Esophagus (tissue), 2 donors: ENCODE results near the gene SPATA33. TPM values are rescaled to one million over a fixed set of nuclear protein-coding genes. Genes with fewer than 3 reads are reported as not detected.
"Not testable (repeated sequence)": the region's sequence is repeated elsewhere in the genome, so short reads cannot be mapped to it uniquely, and the experiment has no call there.

ENCODE experiments used
- H3K27ac ChIP-seq, 2 donors: one replicate each; pipeline ENCODE4 v1.5.1; 2013; ENCODE audit warnings: low read depth in 2 of 2, mild to moderate bottlenecking in 2 of 2, inconsistent platforms in 1 of 2, low read length in 1 of 2, moderate library complexity in 1 of 2
- H3K27me3 ChIP-seq, 2 donors: one replicate each; pipeline ENCODE4 v1.6.1; 2013; ENCODE audit warnings: low read length in 2 of 2, control low read depth in 1 of 2, mild to moderate bottlenecking in 1 of 2; ENCODE audit not compliant: insufficient read depth in 2 of 2, control insufficient read depth in 1 of 2
- H3K36me3 ChIP-seq, 2 donors: one replicate each; pipeline ENCODE4 v1.6.1; 2013; ENCODE audit warnings: low read length in 1 of 2; ENCODE audit not compliant: control insufficient read depth in 2 of 2, insufficient read depth in 2 of 2
- H3K4me1 ChIP-seq, 2 donors: one replicate each; pipeline ENCODE4 v1.6.1; 2013; ENCODE audit warnings: low read length in 1 of 2; ENCODE audit not compliant: control insufficient read depth in 2 of 2, insufficient read depth in 2 of 2
- H3K4me3 ChIP-seq, 2 donors: one replicate each; pipeline ENCODE4 v1.5.1; 2013; ENCODE audit warnings: low read length in 2 of 2, mild to moderate bottlenecking in 2 of 2, low read depth in 1 of 2, moderate library complexity in 1 of 2
- H3K9me3 ChIP-seq, 2 donors: one replicate each; pipeline ENCODE4 v1.6.1; 2013; ENCODE audit warnings: mild to moderate bottlenecking in 2 of 2, low read depth in 1 of 2, low read length in 1 of 2, moderate library complexity in 1 of 2; ENCODE audit not compliant: control insufficient read depth in 2 of 2, insufficient read depth in 1 of 2
- WGBS, 2 donors: extraction: QIAGEN DNeasy Blood & Tissue Kit; methylation state at CpG; one replicate each; pipeline ENCODE4 v1.1.7; 2013; 5-methylcytosine and 5-hydroxymethylcytosine counted together
- polyA plus RNA-seq, 2 donors: library from polyadenylated mRNA; stranded (reverse); fragments of 200-250 nt; gene quantifications; one replicate each; pipeline ENCODE4 v1.2.3, GENCODE V29; 2013
- donor health status: healthy with polysubstance abuse.
- donor health status: Bipolar disorder and iron deficiency.

Gene SPATA33
- polyA plus RNA-seq, 2 donors: 3.5 to 5.4 TPM

DNA sequence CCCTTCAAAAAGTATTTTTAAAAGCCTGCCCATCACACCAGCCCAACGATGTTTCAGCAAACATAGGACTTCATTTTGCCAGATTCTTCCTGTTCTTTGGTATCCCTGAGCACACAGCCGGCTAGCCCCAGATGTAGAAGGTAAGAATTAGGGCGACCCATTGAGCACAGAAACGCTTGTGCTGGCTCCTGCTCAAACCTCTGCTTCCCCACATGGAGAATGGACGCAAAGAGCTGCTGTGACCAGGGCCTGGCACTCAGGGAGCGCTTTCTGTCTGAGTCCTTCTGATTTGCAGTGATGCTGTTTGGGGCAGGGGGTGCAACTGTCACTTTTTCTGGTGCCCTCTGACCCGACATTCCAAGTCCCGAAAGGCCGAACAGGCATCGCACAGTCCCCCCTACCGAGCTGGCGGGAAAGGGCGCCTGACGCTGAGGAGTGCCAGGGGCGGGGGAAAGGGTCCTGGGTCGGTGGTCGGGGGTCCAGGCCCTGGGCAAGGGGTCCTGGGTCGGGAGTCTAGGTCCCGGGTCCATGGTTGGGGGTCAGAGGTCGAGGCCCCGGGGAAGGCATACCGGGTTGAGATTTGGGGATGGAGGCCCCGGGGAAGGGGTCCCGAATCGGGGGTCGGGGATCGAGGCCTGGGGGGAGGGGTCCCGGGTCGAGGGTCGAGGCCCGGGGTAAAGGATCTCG, 1.1 kb upstream of the SPATA33 start:
- Histone ChIP-seq H3K36me3 (peaks cover 0 to 8% of the 10 kb centered on the region in 2 donors), H3K4me3 (peak overlapping the region; percentile 81 to 96), H3K27me3 (no peaks in the 10 kb centered on the region), H3K4me1 (peaks cover 5 to 6% of the 10 kb centered on the region in 2 donors), H3K9me3 (no peaks in the 10 kb centered on the region), H3K27ac (no peak overlapping the region)
- WGBS, 2 donors: 26 to 31% methylated on average over 32 of the region's 32 CpGs

DNA sequence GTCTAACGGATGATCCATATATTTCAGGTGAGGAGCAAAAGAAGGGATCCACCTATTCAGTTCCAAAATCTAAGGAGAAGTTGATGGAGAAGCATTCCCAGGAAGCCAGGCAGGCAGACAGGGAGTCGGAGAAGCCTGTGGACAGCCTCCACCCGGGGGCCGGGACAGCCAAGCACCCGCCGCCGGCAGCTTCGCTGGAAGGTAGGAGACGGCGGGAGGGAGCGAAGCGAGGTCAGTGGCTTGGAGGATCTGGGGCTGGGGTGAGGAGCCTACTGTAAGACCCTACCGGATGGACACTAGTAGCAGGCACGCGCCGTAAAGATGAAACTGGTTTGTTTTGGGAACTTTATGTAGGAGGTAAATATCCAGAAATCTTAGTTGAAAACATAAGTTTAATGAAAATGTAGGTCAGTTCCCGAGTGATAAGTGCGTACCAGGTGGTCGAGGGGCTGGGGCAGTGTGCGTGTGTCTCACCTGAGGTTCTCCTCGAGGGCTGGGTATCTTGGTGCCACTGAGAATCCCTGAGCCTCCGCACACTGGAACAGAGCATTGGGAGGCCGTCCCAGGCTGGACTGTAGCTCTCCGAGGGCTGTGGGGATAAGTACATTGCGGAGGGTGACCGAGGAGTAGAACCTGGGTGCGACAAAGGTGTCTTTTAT, 714 bp downstream of the SPATA33 start:
- H3K27ac ChIP-seq: peak overlapping the region; percentile 89 to 93
- 14 to 15% methylated on average over 27 of the region's 27 CpGs for WGBS, 2 donors
- H3K36me3 ChIP-seq: peaks cover 0 to 2% of the 10 kb centered on the region in 2 donors

DNA sequence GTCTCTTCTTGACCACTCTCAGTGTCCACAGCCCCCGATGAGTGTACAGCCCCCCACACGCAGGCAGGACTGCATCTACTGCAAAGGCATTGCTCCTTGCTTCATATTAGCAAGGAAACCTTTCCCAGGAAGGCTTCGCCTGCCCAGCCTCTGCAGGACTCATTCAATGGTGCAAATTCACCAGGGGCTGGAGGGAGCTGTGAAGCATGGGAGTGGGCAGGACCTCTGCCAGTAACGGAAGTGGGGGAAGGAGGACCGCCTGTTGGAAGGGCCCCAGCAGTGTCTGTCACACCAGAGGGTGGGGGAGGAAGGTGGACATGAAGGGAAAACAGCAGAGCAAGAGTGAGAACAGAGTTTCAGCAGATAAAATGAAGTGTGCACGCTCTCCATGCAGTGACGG, 2.5 kb downstream of the SPATA33 start:
- H3K4me1 ChIP-seq: peaks cover 5 to 6% of the 10 kb centered on the region in 2 donors
- no peak overlapping the region for H3K4me3 ChIP-seq
- no peaks in the 10 kb centered on the region for H3K9me3 ChIP-seq
- 92 to 95% methylated on average over 7 of the region's 7 CpGs for WGBS, 2 donors
- no peak overlapping the region for H3K27ac ChIP-seq
- H3K36me3 ChIP-seq: no peaks in the 10 kb centered on the region
- H3K27me3 ChIP-seq: no peaks in the 10 kb centered on the region

More for the DNA sequence above, 714 bp downstream of the SPATA33 start:
- no peaks in the 10 kb centered on the region for H3K9me3 ChIP-seq
- H3K27me3 ChIP-seq: no peaks in the 10 kb centered on the region
- H3K4me3 ChIP-seq: peak overlapping the region; percentile 81 to 96
- H3K4me1 ChIP-seq: peaks cover 5 to 6% of the 10 kb centered on the region in 2 donors

DNA sequence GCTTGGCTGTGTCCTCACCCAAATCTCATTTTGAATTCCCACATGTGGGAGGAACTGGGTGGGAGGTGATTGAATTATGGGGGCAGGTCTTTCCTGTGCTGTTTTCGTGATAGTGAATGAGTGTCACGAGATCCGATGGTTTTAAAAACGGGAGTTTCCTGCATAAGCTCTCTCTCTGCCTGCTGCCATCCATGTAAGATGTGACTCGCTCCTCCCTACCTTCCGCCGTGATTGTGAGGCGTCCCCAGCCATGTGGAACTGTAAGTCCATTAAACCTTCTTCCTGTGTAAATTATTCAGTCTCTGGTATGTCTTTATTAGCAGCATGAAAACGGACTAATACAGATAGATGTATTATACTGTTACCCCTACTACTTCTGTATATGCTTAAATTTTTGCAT, 3.6 kb downstream of the SPATA33 start:
- Histone ChIP-seq H3K36me3 (no peaks in the 10 kb centered on the region), H3K4me3 (no peak overlapping the region), H3K27ac (no peak overlapping the region), H3K9me3 (no peaks in the 10 kb centered on the region), H3K4me1 (peaks cover 5 to 6% of the 10 kb centered on the region in 2 donors), H3K27me3 (no peaks in the 10 kb centered on the region)
- WGBS, 2 donors: 94 to 96% methylated on average over 9 of the region's 9 CpGs

DNA sequence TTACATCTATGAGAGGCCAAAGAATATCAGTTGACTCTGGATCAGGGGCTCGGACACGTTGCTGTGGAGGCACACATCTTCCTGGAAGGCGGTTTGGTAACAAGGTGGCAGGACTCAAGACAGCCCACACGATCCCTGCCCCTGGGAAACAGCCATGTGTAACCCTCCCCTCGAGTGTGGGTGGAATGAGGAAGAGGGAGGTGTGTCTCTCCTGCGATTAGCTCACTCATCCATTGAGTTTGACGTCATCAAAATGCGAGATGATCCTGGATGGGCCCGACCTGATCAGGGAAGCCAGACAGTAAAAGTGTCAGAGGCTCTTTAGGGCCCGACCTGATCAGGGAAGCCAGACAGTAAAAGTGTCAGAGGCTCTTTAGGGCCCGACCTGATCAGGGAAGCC, 6.6 kb downstream of the SPATA33 start:
- 82% methylated on average over 10 of the region's 11 CpGs for WGBS, 2 donors
- not testable (repeated sequence) for H3K4me3 ChIP-seq, H3K9me3 ChIP-seq, H3K36me3 ChIP-seq, H3K27ac ChIP-seq, H3K4me1 ChIP-seq, H3K27me3 ChIP-seq

DNA sequence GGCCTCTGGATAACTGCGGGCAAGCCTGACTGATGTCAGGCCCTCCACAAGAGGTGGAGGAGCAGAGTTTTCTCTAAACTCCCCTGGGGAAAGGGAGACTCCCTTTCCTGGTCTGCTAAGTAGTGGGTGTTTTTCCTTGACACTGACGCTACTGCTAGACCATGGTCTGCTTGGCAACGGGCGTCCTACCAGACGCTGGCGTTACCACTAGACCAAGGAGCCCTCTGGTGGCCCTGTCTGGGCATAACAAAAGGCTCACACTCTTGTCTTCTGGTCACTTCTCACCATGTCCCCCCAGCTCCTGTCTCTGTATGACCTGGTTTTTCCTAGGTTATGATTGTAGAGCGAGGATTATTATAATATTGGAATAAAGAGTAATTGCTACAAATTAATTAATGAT, 9.4 kb downstream of the SPATA33 start:
- not testable (repeated sequence) for H3K27me3 ChIP-seq, H3K9me3 ChIP-seq, H3K4me3 ChIP-seq, H3K36me3 ChIP-seq, H3K4me1 ChIP-seq, H3K27ac ChIP-seq
- WGBS, 2 donors: 45 to 46% methylated on average over 6 to 7 of the region's 7 CpGs

DNA sequence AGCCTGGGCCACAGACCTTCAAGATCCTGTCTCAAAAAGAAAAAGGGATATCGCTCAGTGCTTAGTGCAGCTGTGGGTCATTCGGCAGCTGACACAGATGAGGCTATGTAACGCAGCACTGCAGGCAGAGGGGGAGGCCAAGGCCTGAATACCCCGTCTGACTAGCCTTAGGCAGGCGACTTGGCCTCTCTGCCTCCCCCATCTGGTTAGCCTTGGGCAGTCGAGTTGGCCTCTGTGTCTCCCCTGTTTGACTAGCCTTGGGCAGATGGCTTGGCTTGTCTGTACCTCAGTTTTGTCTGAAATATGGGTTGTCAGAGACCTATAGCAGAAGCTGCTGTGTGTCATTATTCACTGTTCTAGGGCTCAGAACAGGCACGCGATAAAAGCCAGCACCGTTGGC, 10.0 kb downstream of the SPATA33 start:
- WGBS, 2 donors: 77 to 85% methylated on average over 9 of the region's 9 CpGs
- Histone ChIP-seq H3K9me3 (no peaks in the 10 kb centered on the region), H3K4me1 (no peaks in the 10 kb centered on the region), H3K27me3 (no peaks in the 10 kb centered on the region), H3K4me3 (no peak overlapping the region), H3K27ac (no peak overlapping the region), H3K36me3 (no peaks in the 10 kb centered on the region)

DNA sequence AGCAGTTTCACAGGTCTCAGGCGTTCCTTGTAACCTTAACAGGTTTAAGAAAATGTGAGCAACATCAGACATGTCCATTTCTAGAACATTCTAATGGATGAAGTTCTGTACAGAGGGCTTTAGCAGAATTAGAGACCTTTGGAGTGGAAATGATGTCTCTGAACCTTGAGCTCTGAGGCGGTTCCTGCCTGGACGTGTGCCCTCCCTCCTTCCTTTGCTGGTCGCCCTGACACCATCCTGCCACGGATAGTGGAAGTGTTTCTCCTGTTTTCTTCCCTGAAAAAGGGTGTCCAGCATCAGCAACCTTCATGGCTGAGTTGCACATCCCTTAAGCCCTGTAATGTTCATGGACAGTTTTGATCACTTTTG, 11.1 kb downstream of the SPATA33 start:
- peak overlapping the region in 1 of 2 donors; percentile 37 for H3K4me3 ChIP-seq
- no peaks in the 10 kb centered on the region for H3K9me3 ChIP-seq
- WGBS, 2 donors: 53% methylated on average over 5 of the region's 5 CpGs
- no peaks in the 10 kb centered on the region for H3K36me3 ChIP-seq
- H3K27ac ChIP-seq: no peak overlapping the region
- H3K27me3 ChIP-seq: no peaks in the 10 kb centered on the region
- H3K4me1 ChIP-seq: no peaks in the 10 kb centered on the region

DNA sequence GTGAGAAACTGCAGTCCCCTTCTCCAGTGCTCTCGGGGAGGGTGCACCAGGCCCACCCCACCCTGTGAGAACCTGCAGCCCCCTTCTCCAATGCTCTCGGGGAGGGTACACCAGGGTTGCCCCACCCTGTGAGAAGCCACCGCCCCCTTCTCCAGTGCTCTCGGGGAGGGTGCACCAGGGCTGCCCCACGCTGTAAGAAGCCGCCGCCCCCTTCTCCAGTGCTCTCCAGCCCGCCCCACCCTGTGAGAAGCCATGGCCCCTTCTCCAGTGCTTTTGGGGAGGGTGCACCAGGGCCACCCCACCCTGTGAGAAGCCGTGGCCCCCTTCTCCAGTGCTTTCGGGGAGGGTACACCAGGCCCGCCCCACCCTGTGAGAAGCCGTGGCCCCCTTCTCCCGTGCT, 12.1 kb downstream of the SPATA33 start:
- WGBS, 2 donors: 89 to 93% methylated on average over 11 to 13 of the region's 13 CpGs
- H3K4me3 ChIP-seq: no peak overlapping the region
- no peaks in the 10 kb centered on the region for H3K27me3 ChIP-seq
- no peaks in the 10 kb centered on the region for H3K4me1 ChIP-seq
- H3K27ac ChIP-seq: no peak overlapping the region
- H3K9me3 ChIP-seq: no peaks in the 10 kb centered on the region
- H3K36me3 ChIP-seq: no peaks in the 10 kb centered on the region
